Measurements from ENCODE around the gene CSNK1A1L.
"Not testable (repeated sequence)": the region's sequence is repeated elsewhere in the genome, so short reads cannot be mapped to it uniquely, and the experiment has no call there.

The CSNK1A1L gene

DNA sequence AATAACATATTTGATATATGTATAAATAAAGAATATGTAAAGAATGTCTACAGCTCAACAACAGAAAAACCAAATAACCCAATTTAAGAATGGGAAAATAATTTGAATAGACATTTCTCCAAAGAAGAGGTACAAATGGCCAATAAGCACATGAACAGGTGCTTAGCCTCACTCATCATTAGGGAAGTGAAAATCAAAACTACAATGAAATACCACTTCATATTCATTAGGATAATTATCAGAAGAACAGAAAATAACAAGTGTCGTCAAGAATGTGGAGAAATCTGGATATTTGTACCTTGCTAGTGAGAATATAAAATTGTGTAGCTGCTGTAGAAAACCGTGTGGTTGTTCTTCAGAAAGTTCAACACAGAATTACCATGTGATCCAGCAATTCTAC is 37.6 kb downstream of the CSNK1A1L start:
- Histone ChIP-seq H3K4me3 (no peak overlapping the region), H3K9me3 (ENCODE audit: low read depth, low read length) (no peaks in the 10 kb centered on the region)
- TF ChIP-seq EZH2 (IDR thresholded peaks at IDR 0.05): no peak
- TF ChIP-seq FOXP2 (optimal IDR thresholded peaks at IDR 0.05; ENCODE audit: control extremely low read depth, extremely low read length, insufficient read depth): no peak
- no peak for TF ChIP-seq POLR2AphosphoS5 (IDR thresholded peaks at IDR 0.05; ENCODE audit: borderline replicate concordance, low read depth, low read length)

DNA sequence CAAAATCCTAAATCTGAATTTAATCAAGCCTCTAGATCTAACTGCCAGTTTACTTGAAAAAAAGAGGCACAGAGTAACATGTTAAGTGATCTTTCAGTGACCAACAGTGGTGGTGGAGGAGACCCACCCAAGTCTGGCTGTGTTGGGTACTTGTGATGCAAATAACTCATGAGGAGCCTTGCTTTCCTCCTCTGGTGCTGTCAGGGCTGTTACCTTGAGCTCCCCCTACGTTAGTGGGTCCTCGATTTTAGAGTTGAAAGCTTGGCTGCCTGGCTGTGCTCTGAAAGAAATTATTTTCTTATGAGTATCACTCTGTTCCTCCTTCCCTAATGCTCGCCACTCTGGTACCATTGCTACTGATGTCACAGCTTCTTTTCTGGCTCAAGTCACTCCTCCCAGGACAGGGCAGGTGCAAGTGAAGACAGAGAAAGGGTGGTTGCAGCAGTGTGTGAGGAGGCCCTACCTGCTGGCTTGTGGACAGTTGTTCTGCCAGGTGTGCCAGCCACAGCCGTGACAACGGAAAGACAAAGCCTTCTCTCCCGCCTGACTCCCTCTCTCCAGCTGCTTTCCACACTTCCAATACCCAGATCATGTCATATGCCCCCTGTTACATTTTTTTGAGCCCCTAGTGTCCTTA is 39.5 kb downstream of the CSNK1A1L start:
- no peak for TF ChIP-seq FOXP2 (optimal IDR thresholded peaks at IDR 0.05; ENCODE audit: control extremely low read depth, extremely low read length, insufficient read depth)
- TF ChIP-seq EZH2 (IDR thresholded peaks at IDR 0.05): no peak
- TF ChIP-seq POLR2AphosphoS5 (IDR thresholded peaks at IDR 0.05; ENCODE audit: borderline replicate concordance, low read depth, low read length): no peak

More for the DNA sequence above, 37.6 kb downstream of the CSNK1A1L start:
- no peak for DNase-seq (ENCODE audit: low read depth, low spot score)
- no peak overlapping the region for H3K9ac ChIP-seq (ENCODE audit: insufficient read length)
- no peak overlapping the region for H3K27ac ChIP-seq
- H3K36me3 ChIP-seq (ENCODE audit: insufficient read depth, low read length): no peaks in the 10 kb centered on the region

DNA sequence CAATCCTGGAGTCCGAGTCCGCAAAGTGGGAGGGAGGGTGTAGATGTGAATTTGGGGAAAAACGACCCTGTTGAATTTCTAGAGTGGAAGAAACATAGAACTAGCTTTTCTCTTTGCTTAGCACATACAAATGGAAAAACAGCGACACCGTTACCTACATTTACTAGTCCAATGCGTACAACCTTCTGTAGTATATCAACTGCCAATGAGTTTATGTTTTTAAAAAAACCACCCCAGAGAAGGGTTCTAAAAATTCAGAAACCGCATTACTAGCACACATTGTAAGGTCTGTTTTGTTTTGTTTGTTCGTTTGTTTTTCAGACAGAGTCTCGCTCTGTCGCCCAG is 45.6 kb downstream of the CSNK1A1L start:
- Histone ChIP-seq H3K4me3 (peak overlapping the region; percentile 90), H3K9me3 (ENCODE audit: low read depth, low read length) (no peaks in the 10 kb centered on the region), H3K9ac (ENCODE audit: insufficient read length) (peak overlapping the region; percentile 96), H3K36me3 (ENCODE audit: insufficient read depth, low read length) (peaks cover 8% of the 10 kb centered on the region), H3K27ac (peak overlapping the region; percentile 54)
- TF ChIP-seq POLR2AphosphoS5 (IDR thresholded peaks at IDR 0.05; ENCODE audit: borderline replicate concordance, low read depth, low read length): no peak; the same call in 1 of the 2 replicates
- TF ChIP-seq EZH2 (IDR thresholded peaks at IDR 0.05): no peak
- TF ChIP-seq FOXP2 (optimal IDR thresholded peaks at IDR 0.05; ENCODE audit: control extremely low read depth, extremely low read length, insufficient read depth): no peak
- DNase-seq (ENCODE audit: low read depth, low spot score): no peak

More for the DNA sequence above, 39.5 kb downstream of the CSNK1A1L start:
- Histone ChIP-seq H3K36me3 (ENCODE audit: insufficient read depth, low read length) (no peaks in the 10 kb centered on the region), H3K4me3 (no peak overlapping the region), H3K9me3 (ENCODE audit: low read depth, low read length) (no peaks in the 10 kb centered on the region), H3K27ac (no peak overlapping the region), H3K9ac (ENCODE audit: insufficient read length) (no peak overlapping the region)
- DNase-seq (ENCODE audit: low read depth, low spot score): no peak

DNA sequence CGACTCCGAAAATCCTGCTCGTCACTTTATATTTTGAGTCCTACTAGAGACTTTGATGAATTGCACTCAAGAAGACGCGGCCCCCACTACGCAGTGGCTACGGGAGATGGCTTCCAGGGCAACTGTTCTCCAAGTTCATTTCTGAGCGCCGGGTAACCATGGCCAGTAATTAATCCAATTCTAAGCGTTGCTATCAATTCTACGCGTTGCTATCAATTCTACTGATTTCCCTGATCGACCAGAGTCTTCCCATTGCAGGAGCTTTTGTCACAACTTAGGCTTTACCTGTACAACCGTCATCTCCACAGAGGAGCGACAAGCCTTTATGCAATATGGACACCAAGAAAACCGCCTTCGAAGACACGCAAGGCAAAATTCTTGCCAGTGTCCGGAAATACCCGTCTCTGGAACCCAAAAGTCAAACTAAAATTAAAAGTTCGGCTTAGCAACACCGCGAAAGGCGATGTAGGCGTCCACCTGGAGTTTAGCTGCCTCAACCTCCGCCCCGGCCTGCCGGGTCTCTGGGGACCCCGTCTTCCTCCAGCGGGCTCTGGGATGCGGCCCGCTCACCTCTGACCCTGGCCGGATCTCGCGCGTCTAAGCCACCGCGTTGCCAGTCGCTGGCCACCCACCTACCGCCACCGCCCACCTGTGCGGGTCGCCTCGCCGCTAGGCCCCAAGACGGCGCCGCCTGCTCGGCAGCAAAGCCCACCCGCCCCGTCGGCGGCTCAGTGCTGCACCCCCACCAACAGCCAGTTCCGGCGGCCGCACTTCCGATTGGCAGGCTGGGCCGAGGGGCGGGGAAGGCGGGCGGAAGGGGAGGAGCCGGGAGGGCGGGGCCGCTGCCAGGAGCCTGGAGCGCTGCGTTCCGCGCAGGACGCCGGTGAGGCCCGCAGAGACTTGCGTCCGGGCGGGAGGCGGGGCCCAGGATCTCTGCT is 46.3 kb downstream of the CSNK1A1L start, which contains the start of gene SUPT20H:
Gene SUPT20H, minus strand, starts transcription at position 779 of the 938 bp plus-strand sequence. CDS start 8,198 bp downstream, outside the sequence.
- Histone ChIP-seq H3K36me3 (ENCODE audit: insufficient read depth, low read length) (peaks cover 8% of the 10 kb centered on the region), H3K9ac (ENCODE audit: insufficient read length) (peak within 1 kb of the TSS; percentile 96), H3K27ac (peak within 1 kb of the TSS; percentile 54), H3K9me3 (ENCODE audit: low read depth, low read length) (no peaks in the 10 kb centered on the region), H3K4me3 (peak within 1 kb of the TSS; percentile 90)
- TF ChIP-seq EZH2 (IDR thresholded peaks at IDR 0.05) (no peak), POLR2AphosphoS5 (IDR thresholded peaks at IDR 0.05; ENCODE audit: borderline replicate concordance, low read depth, low read length) (peak; percentile 93), FOXP2 (optimal IDR thresholded peaks at IDR 0.05; ENCODE audit: control extremely low read depth, extremely low read length, insufficient read depth) (peak; percentile 52)
- DNase-seq (ENCODE audit: low read depth, low spot score): no peak

DNA sequence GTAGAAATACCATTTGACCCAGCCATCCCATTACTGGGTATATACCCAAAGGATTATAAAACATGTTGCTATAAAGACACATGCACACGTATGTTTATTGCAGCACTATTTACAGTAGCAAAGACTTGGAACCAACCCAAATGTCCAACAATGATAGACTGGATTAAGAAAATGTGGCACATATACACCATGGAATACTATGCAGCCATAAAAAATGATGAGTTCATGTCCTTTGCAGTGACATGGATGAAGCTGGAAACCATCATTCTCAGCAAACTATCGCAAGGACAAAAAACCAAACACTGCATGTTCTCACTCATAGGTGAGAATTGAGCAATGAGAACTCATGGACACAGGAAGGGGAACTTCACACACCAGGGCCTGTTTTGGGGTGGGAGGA is 49.2 kb downstream of the CSNK1A1L start:
- not testable (repeated sequence) for H3K9ac ChIP-seq (ENCODE audit: insufficient read length); H3K27ac ChIP-seq

More for the DNA sequence above, 49.2 kb downstream of the CSNK1A1L start:
- not testable (repeated sequence) for H3K4me3 ChIP-seq; DNase-seq (ENCODE audit: low read depth, low spot score); H3K9me3 ChIP-seq (ENCODE audit: low read depth, low read length)
- H3K36me3 ChIP-seq (ENCODE audit: insufficient read depth, low read length): peaks cover 17% of the 10 kb centered on the region

Measured in SK-N-MC (cell line).